DOHH2 (cell line): ENCODE data around the gene PRKCE.

Experiments
- H3F3A ChIP-seq: fragments of 200-600 bp; sonication (generic), shearing (Covaris generic); 2 replicates; pipeline ENCODE4 v1.6.0; 2016; ENCODE audit warnings: antibody characterized with exemption, mild to moderate bottlenecking; ENCODE audit not compliant: control insufficient read depth, insufficient read depth
- H3K27ac ChIP-seq: fragments of 200-600 bp; sonication (generic); 2 replicates; pipeline ENCODE4 v1.5.1; 2014; ENCODE audit warnings: low read depth, mild to moderate bottlenecking, low read length, moderate library complexity
- H3K27me3 ChIP-seq: fragments of 200-600 bp; sonication (generic); 2 replicates; pipeline ENCODE4 v1.6.1; 2014; ENCODE audit warnings: mild to moderate bottlenecking, low read length, mixed read lengths; ENCODE audit not compliant: control insufficient read depth
- H3K36me3 ChIP-seq: fragments of 200-600 bp; sonication (generic); 2 replicates; pipeline ENCODE4 v1.6.1; 2014; ENCODE audit warnings: mild to moderate bottlenecking, low read length, moderate library complexity, mixed read lengths; ENCODE audit not compliant: control insufficient read depth
- H3K4me1 ChIP-seq: fragments of 200-600 bp; sonication (generic); 2 replicates; pipeline ENCODE4 v1.6.1; 2014; ENCODE audit warnings: mild to moderate bottlenecking, low read length, mixed read lengths; ENCODE audit not compliant: control insufficient read depth
- H3K4me2 ChIP-seq: fragments of 200-600 bp; sonication (generic); 2 replicates; pipeline ENCODE4 v1.6.0; 2014; ENCODE audit warnings: mild to moderate bottlenecking, low read length, moderate library complexity
- H3K4me3 ChIP-seq: fragments of 200-600 bp; sonication (generic); 2 replicates; pipeline ENCODE4 v1.5.1; 2014; ENCODE audit warnings: mild to moderate bottlenecking, low read length, mixed read lengths
- H3K79me2 ChIP-seq: fragments of 200-600 bp; sonication (generic); 2 replicates; pipeline ENCODE4 v1.6.1; 2014; ENCODE audit warnings: mild to moderate bottlenecking, low read length, mixed read lengths; ENCODE audit not compliant: control insufficient read depth
- H3K9me2 ChIP-seq: fragments of 200-600 bp; sonication (generic); replicated peaks from 2 replicates; pipeline ENCODE4 v1.6.1; 2014; ENCODE audit warnings: mild to moderate bottlenecking, low read length, mixed read lengths; ENCODE audit not compliant: control insufficient read depth
- H3K9me3 ChIP-seq: fragments of 200-600 bp; sonication (generic); 2 replicates; pipeline ENCODE4 v1.6.1; 2014; ENCODE audit warnings: antibody characterized with exemption, low read length, mixed read lengths; ENCODE audit not compliant: control insufficient read depth, insufficient read depth
- H4K20me1 ChIP-seq: fragments of 200-600 bp; sonication (generic); 2 replicates; pipeline ENCODE4 v1.6.0; 2014; ENCODE audit warnings: low read depth, mild to moderate bottlenecking, antibody characterized with exemption, low read length, moderate library complexity; ENCODE audit not compliant: control insufficient read depth, insufficient read depth
- CTCF ChIP-seq: fragments of 200-600 bp; sonication (generic); IDR thresholded peaks from one replicate; pipeline ENCODE4 v1.5.1; 2014; ENCODE audit warnings: antibody characterized with exemption, mild to moderate bottlenecking, low read depth, low read length; ENCODE audit not compliant: poor library complexity, severe bottlenecking
- EZH2phosphoT487 ChIP-seq: fragments of 200-600 bp; sonication (generic); IDR thresholded peaks from 2 replicates; pipeline ENCODE4 v1.6.1; 2017; ENCODE audit warnings: borderline replicate concordance, mild to moderate bottlenecking, antibody characterized with exemption, low read length, moderate library complexity, mixed read lengths

PRKCE gene

GRCh38 chr2:45750001-45750400 lies 98.5 kb downstream of the PRKCE start:
- no peak overlapping the region for H3K27ac ChIP-seq
- H3K9me2 ChIP-seq, result no peaks in the 10 kb centered on the region
- H3K9me3 ChIP-seq, result 0 out of 2 replicates have a peak, but pooled peaks cover 2% of the 10 kb centered on the region
- no peaks in the 10 kb centered on the region for H3K27me3 ChIP-seq
- H3K4me2 ChIP-seq, result no peak overlapping the region
- no peaks in the 10 kb centered on the region for H3K79me2 ChIP-seq
- no peaks in the 10 kb centered on the region for H3F3A ChIP-seq
- TF ChIP-seq CTCF, result no peak
- no peak for TF ChIP-seq EZH2phosphoT487
- no peaks in the 10 kb centered on the region for H3K36me3 ChIP-seq
- 0 out of 2 replicates have a peak, but pooled peaks cover 4% of the 10 kb centered on the region for H3K4me1 ChIP-seq
- no peaks in the 10 kb centered on the region; the same call in 1 of the 2 replicates for H4K20me1 ChIP-seq
- no peak overlapping the region for H3K4me3 ChIP-seq

- Histone ChIP-seq H3F3A (no peaks in the 10 kb centered on the region), H3K36me3 (no peaks in the 10 kb centered on the region), H3K4me3 (no peak overlapping the region), H3K27me3 (no peaks in the 10 kb centered on the region), H3K4me2 (no peak overlapping the region), H3K9me3 (0 out of 2 replicates have a peak, but pooled peaks cover 2% of the 10 kb centered on the region), H4K20me1 (no peaks in the 10 kb centered on the region; the same call in 1 of the 2 replicates), H3K79me2 (no peaks in the 10 kb centered on the region), H3K9me2 (no peaks in the 10 kb centered on the region), H3K27ac (no peak overlapping the region), H3K4me1 (0 out of 2 replicates have a peak, but pooled peaks cover 4% of the 10 kb centered on the region)
- TF ChIP-seq EZH2phosphoT487 (no peak), CTCF (no peak)
Measured at GRCh38 chr2:45750484-45750883, 99.0 kb downstream of the PRKCE start.

- no peaks in the 10 kb centered on the region for H3K9me2 ChIP-seq
- no peak overlapping the region for H3K4me2 ChIP-seq
- H3K27ac ChIP-seq, result no peak overlapping the region
- no peaks in the 10 kb centered on the region for H3K36me3 ChIP-seq
- no peaks in the 10 kb centered on the region for H3K27me3 ChIP-seq
- no peaks in the 10 kb centered on the region for H3K9me3 ChIP-seq
- no peaks in the 10 kb centered on the region; the same call in 1 of the 2 replicates for H4K20me1 ChIP-seq
- H3K4me3 ChIP-seq, result no peak overlapping the region
- no peaks in the 10 kb centered on the region for H3K4me1 ChIP-seq
- H3K79me2 ChIP-seq, result no peaks in the 10 kb centered on the region
- no peaks in the 10 kb centered on the region for H3F3A ChIP-seq
- TF ChIP-seq CTCF, result no peak
- TF ChIP-seq EZH2phosphoT487, result no peak
Measured at GRCh38 chr2:45753381-45753780, 101.9 kb downstream of the PRKCE start.
